Activated T-cell treated with anti-CD3 and anti-CD28 coated beads, Interleukin-2, amount 50 U/mL, for 4 hours (primary cell): ENCODE data around the gene DAW1. TPM values are rescaled to one million over a fixed set of nuclear protein-coding genes. Genes with fewer than 3 reads are reported as not detected.
"Not testable (repeated sequence)": the region's sequence is repeated elsewhere in the genome, so short reads cannot be mapped to it uniquely, and the experiment has no call there.

Source experiments
- ATAC-seq, 2 donors: fragments of 200-7000 bp; cut with Tn5 transposase; one replicate each; pipeline ENCODE4 v1.10.0; 2021
- DNase-seq: peaks from one replicate; pipeline ENCODE4 v3.0.0-alpha.2; 2020
- H3K27me3 Mint-ChIP-seq: one replicate; pipeline ENCODE4 v1.8.0; 2021; ENCODE audit warnings: low read depth, mixed read lengths
- H3K36me3 Mint-ChIP-seq: one replicate; pipeline ENCODE4 v1.8.0; 2022; ENCODE audit warnings: mixed read lengths; ENCODE audit not compliant: insufficient read depth
- H3K4me1 Mint-ChIP-seq: one replicate; pipeline ENCODE4 v1.8.0; 2021; ENCODE audit warnings: low read depth, mixed read lengths
- H3K4me3 Mint-ChIP-seq: one replicate; pipeline ENCODE4 v1.8.0; 2021; ENCODE audit warnings: mild to moderate bottlenecking, moderate library complexity, mixed read lengths
- H3K9me3 Mint-ChIP-seq: one replicate; pipeline ENCODE4 v1.8.0; 2021; ENCODE audit warnings: mixed read lengths
- total RNA-seq, 3 donors: library from RNA; stranded (reverse); gene quantifications; one replicate each; pipeline ENCODE4 v1.2.1, GENCODE V29; 2021

DAW1 gene
- total RNA-seq, 3 donors from 2014 or later = not detected

GRCh38 chr2:227914362-227914761 lies 42.9 kb downstream of the DAW1 start:
- H3K4me1 Mint-ChIP-seq = no peaks in the 10 kb centered on the region
- no peak overlapping the region for H3K4me3 Mint-ChIP-seq
- DNase-seq (no peak), ATAC-seq (no peak)
- no peaks in the 10 kb centered on the region for H3K36me3 Mint-ChIP-seq
- no peaks in the 10 kb centered on the region for H3K9me3 Mint-ChIP-seq
- peaks cover 3% of the 10 kb centered on the region for H3K27me3 Mint-ChIP-seq

- no peak for DNase-seq
Observed at GRCh38 chr2:227921648-227922047, 50.2 kb downstream of the DAW1 start.

GRCh38 chr2:227932001-227932400 lies 60.6 kb downstream of the DAW1 start:
- H3K9me3 Mint-ChIP-seq = peaks cover 10% of the 10 kb centered on the region
- H3K4me3 Mint-ChIP-seq = no peak overlapping the region
- no peak for ATAC-seq
- H3K27me3 Mint-ChIP-seq = peaks cover 7% of the 10 kb centered on the region
- H3K4me1 Mint-ChIP-seq = no peaks in the 10 kb centered on the region
- DNase-seq = no peak
- H3K36me3 Mint-ChIP-seq = no peaks in the 10 kb centered on the region

More at GRCh38 chr2:227921648-227922047, 50.2 kb downstream of the DAW1 start:
- ATAC-seq = no peak
- H3K4me1 Mint-ChIP-seq = no peaks in the 10 kb centered on the region
- H3K9me3 Mint-ChIP-seq = no peaks in the 10 kb centered on the region
- H3K27me3 Mint-ChIP-seq = peaks cover 8% of the 10 kb centered on the region
- no peaks in the 10 kb centered on the region for H3K36me3 Mint-ChIP-seq
- H3K4me3 Mint-ChIP-seq = no peak overlapping the region

- peaks cover 6% of the 10 kb centered on the region for H3K9me3 Mint-ChIP-seq
- H3K27me3 Mint-ChIP-seq = peaks cover 7% of the 10 kb centered on the region
Observed at GRCh38 chr2:227932403-227932802, 61.0 kb downstream of the DAW1 start.

GRCh38 chr2:227933884-227934283 lies 62.5 kb downstream of the DAW1 start:
- Mint-ChIP-seq H3K4me3 (no peak overlapping the region), H3K4me1 (no peaks in the 10 kb centered on the region), H3K9me3 (no peaks in the 10 kb centered on the region), H3K27me3 (peaks cover 10% of the 10 kb centered on the region), H3K36me3 (no peaks in the 10 kb centered on the region)
- ATAC-seq = no peak
- no peak for DNase-seq

More at GRCh38 chr2:227932403-227932802, 61.0 kb downstream of the DAW1 start:
- no peak overlapping the region for H3K4me3 Mint-ChIP-seq
- no peaks in the 10 kb centered on the region for H3K4me1 Mint-ChIP-seq
- no peaks in the 10 kb centered on the region for H3K36me3 Mint-ChIP-seq
- ATAC-seq (no peak), DNase-seq (no peak)

GRCh38 chr2:227936249-227936648 lies 64.8 kb downstream of the DAW1 start:
- H3K4me3 Mint-ChIP-seq, ATAC-seq, H3K36me3 Mint-ChIP-seq, H3K9me3 Mint-ChIP-seq, H3K27me3 Mint-ChIP-seq, H3K4me1 Mint-ChIP-seq, DNase-seq: not testable (repeated sequence)

- ATAC-seq = no peak
- Mint-ChIP-seq H3K4me1 (no peaks in the 10 kb centered on the region), H3K9me3 (no peaks in the 10 kb centered on the region), H3K27me3 (peaks cover 12% of the 10 kb centered on the region), H3K36me3 (no peaks in the 10 kb centered on the region), H3K4me3 (no peak overlapping the region)
- no peak for DNase-seq
Observed at GRCh38 chr2:227939271-227940027, 68.0 kb downstream of the DAW1 start.

- ATAC-seq (no peak), DNase-seq (no peak)
- H3K4me3 Mint-ChIP-seq = no peak overlapping the region
- H3K36me3 Mint-ChIP-seq = no peaks in the 10 kb centered on the region
- no peaks in the 10 kb centered on the region for H3K9me3 Mint-ChIP-seq
- H3K27me3 Mint-ChIP-seq = peaks cover 5% of the 10 kb centered on the region
- H3K4me1 Mint-ChIP-seq = no peaks in the 10 kb centered on the region
Observed at GRCh38 chr2:227942021-227942420, 70.6 kb downstream of the DAW1 start.

GRCh38 chr2:227942965-227943364 lies 71.5 kb downstream of the DAW1 start:
- ATAC-seq = no peak
- Mint-ChIP-seq H3K27me3 (peaks cover 5% of the 10 kb centered on the region), H3K4me1 (no peaks in the 10 kb centered on the region), H3K36me3 (no peaks in the 10 kb centered on the region), H3K9me3 (no peaks in the 10 kb centered on the region), H3K4me3 (no peak overlapping the region)
- DNase-seq = no peak

GRCh38 chr2:227960317-227960716 lies 88.9 kb downstream of the DAW1 start:
- no peak for DNase-seq
- no peaks in the 10 kb centered on the region for H3K4me1 Mint-ChIP-seq
- H3K4me3 Mint-ChIP-seq = no peak overlapping the region

GRCh38 chr2:227971619-227972230 lies 100.3 kb downstream of the DAW1 start:
- ATAC-seq (no peak), DNase-seq (no peak)
- Mint-ChIP-seq H3K4me3 (no peak overlapping the region), H3K4me1 (no peaks in the 10 kb centered on the region), H3K9me3 (no peaks in the 10 kb centered on the region), H3K36me3 (no peaks in the 10 kb centered on the region), H3K27me3 (peaks cover 2% of the 10 kb centered on the region)

More at GRCh38 chr2:227960317-227960716, 88.9 kb downstream of the DAW1 start:
- no peak for ATAC-seq
- no peaks in the 10 kb centered on the region for H3K9me3 Mint-ChIP-seq
- H3K36me3 Mint-ChIP-seq = no peaks in the 10 kb centered on the region
- H3K27me3 Mint-ChIP-seq = no peaks in the 10 kb centered on the region

- no peak overlapping the region for H3K4me3 Mint-ChIP-seq
Observed at GRCh38 chr2:227973241-227973640, 101.8 kb downstream of the DAW1 start.

More at GRCh38 chr2:227973241-227973640, 101.8 kb downstream of the DAW1 start:
- H3K36me3 Mint-ChIP-seq = no peaks in the 10 kb centered on the region
- no peaks in the 10 kb centered on the region for H3K4me1 Mint-ChIP-seq
- peaks cover 2% of the 10 kb centered on the region for H3K27me3 Mint-ChIP-seq
- DNase-seq (no peak), ATAC-seq (no peak)
- H3K9me3 Mint-ChIP-seq = no peaks in the 10 kb centered on the region
